GM10248 (cell line): ENCODE results near the gene UMODL1.
A peak's percentile ranks its signal among the peaks of the same experiment; 100 is the strongest.

Source experiments
- CTCF ChIA-PET: fragments of 300-600 bp; sonication (Branson Sonifier 250); formaldehyde crosslinking; extraction: SDS; loops from one replicate; lab custom pipeline; 2021; ENCODE audit warnings: antibody characterized with exemption; lab: Yijun Ruan, JAX
- POLR2A ChIA-PET: fragments of 350-650 bp; sonication (Branson Sonifier 250); formaldehyde crosslinking; extraction: SDS; loops from one replicate; lab custom pipeline; 2020; ENCODE audit warnings: antibody characterized with exemption; lab: Yijun Ruan, JAX
- DNase-seq: peaks from one replicate; pipeline ENCODE4 v3.0.0; 2012; ENCODE audit errors: extremely low spot score
- TF ChIP-seq, protein P1 (sequence below): IDR thresholded peaks from 2 replicates; pipeline ENCODE4 v1.5.1; 2012; ENCODE audit warnings: mild to moderate bottlenecking, low read depth; ENCODE audit errors: extremely low read depth, missing control alignments, control extremely low read depth

The UMODL1 gene

DNA sequence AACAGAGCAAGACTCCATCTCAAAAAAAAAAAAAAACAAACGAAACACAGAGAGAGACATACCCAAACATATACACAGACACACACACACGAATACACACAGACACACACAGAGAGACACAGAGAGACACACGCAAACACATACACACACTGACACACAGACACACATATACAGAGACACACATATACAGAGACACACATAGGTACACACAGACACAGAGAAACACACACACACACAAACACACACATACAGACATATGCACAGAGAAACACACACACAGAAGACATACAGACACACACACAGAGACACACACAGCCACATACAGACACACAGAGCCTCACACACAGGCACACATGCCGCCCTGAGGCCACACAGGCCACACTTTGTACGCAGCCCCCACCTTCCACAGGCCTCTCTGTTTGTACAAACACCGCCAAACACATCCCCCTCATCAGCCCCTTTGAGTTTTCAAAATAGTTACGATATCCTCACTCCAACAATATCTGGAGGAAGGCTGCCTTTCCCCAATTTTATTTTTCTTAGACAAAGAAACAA lies 90.4 kb downstream of the UMODL1 start:
- ChIA-PET CTCF (no interaction called here), POLR2A (no interaction called here)
- TF ChIP-seq, protein P1, sequence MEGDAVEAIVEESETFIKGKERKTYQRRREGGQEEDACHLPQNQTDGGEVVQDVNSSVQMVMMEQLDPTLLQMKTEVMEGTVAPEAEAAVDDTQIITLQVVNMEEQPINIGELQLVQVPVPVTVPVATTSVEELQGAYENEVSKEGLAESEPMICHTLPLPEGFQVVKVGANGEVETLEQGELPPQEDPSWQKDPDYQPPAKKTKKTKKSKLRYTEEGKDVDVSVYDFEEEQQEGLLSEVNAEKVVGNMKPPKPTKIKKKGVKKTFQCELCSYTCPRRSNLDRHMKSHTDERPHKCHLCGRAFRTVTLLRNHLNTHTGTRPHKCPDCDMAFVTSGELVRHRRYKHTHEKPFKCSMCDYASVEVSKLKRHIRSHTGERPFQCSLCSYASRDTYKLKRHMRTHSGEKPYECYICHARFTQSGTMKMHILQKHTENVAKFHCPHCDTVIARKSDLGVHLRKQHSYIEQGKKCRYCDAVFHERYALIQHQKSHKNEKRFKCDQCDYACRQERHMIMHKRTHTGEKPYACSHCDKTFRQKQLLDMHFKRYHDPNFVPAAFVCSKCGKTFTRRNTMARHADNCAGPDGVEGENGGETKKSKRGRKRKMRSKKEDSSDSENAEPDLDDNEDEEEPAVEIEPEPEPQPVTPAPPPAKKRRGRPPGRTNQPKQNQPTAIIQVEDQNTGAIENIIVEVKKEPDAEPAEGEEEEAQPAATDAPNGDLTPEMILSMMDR: no peak
- no peak for DNase-seq

DNA sequence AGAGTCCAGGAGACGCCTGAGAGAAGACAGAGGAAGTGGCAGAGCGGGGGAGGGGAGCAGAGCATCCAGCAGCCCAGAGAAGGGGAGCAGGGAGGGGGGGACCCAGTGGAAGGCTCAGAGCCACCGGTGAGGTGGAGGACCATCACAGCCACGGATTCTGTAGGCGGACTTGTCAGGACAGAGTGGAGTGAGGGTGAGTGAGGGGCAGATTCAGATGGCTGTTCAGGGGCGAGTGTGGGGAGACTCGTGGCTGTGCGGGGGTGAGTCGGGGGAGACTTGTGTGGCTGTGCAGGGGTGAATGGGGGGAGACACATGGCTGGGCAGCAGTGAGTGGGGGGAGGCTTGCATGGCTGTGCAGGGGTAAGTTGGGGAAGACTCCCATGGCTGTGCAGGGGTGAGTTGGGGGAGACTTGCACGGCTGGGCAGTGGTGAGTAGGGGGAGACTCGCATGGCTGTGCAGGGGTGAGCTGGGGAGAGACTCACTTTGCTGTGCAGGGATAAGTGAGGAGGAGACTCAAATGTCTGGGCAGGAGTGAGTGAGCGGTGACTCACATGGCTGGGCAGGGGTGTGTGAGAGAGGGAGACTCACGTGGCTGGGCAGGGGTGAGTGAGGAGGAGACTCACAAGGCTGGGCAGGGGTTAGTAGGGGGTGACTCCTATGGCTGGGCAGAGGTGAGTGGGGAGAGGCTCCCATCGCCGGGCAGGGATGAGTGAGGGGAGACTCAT lies 91.0 kb downstream of the UMODL1 start:
- ChIA-PET CTCF (no interaction called here), POLR2A (no interaction called here)
- DNase-seq: no peak
- TF ChIP-seq, protein P1: no peak

DNA sequence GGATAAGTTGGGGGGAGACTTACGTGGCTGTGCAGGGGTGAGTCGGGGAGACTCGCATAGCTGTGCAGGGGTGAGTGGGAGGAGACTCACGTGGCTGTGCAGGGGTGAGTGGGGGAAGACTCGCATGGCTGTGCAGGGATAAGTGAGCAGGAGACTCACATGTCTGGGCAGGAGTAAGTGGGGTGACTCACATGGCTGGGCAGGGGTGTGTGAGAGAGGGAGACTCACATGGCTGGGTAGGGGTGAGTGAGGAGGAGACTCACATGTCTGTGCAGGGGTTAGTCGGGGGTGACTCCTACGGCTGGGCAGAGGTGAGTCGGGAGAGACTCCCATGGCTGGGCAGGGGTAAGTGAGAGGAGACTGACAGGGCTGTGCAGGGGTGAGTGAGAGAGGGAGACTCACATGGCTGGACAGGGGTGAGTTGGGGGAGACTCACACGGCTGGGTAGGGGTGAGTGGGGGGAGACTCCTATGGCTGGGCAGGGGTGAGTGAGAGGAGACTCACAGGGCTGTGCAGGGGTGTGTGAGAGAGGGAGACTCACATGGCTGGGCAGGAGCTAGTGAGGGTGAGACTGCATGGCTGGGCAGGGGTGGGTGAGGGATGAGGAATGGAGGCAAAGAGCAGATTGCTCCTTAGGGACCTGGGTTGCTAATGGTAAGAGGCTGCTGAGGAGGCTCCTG lies 91.9 kb downstream of the UMODL1 start:
- ChIA-PET CTCF (interaction anchor here (0.8 to 6.7 kb wide), 5 partner anchors 18 to 147 kb away, joined by 3 to 93 read pairs (median 4); no protein-coding TSS in a partner anchor), POLR2A (no interaction called here)
- no peak for DNase-seq
- TF ChIP-seq, protein P1: no peak

DNA sequence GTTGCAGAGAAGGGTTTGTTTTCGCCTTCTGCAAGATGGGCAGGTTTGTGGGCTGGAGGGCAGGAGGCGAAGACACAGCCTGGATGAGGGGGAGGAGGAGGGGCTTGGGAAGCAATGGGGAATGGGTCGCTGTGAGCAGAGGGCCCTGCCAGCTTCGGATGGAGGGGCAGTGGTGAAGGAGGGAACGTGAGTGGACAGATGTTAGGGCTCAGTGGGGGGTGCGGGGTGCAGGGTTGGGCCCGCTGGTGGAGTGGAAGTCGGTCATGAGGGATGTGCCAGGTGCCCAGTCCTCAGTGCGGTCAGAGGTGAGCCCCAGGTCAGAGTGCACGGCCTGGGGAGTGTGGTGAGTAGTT lies 92.4 kb downstream of the UMODL1 start:
- ChIA-PET CTCF (interaction anchor here (0.8 to 6.7 kb wide), 18 partner anchors 9 to 287 kb away, joined by 3 to 93 read pairs (median 5); no protein-coding TSS in a partner anchor), POLR2A (no interaction called here)
- TF ChIP-seq, protein P1: no peak

DNA sequence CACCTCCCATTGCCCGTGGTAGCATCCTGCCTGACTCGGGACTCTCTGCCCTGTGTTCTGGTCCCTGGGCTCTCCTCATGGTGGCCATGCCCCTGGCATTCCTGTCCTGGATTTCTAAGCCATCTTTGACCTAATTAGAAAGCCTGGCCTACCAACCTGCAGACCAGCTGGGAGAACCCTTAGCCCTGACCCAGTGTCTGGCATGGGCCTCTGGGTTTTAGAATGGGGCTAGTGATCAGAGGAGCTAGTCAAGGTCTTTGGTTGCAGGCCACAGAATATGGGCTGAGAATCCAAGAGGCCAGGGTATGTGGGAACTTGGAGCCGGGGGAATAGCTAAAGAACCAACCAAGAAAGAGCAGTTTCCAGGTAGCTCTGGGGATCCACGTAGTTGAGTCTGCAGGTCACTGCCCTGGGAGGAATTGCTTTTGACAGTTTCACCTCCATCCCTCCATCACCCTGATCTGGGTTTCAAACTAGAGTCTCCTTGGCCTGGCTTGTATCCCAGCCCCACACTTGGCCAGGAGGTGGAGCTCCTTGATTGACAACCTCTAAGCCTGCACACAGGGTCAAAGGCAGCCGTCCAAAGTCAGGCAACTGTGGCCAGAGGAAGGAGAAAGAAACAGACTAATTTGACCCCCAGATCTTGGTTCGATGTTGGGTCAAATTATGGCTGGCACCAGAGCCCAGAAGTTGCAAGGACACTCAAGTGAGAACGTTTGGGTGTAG lies 93.1 kb downstream of the UMODL1 start:
- TF ChIP-seq, protein P1: peak; percentile 87
- CTCF ChIA-PET: interaction anchor here (0.7 to 6.7 kb wide), 33 partner anchors 8 to 372 kb away, joined by 3 to 93 read pairs (median 4); no protein-coding TSS in a partner anchor
- POLR2A ChIA-PET: no interaction called here
- DNase-seq: peak; percentile 78

More for the DNA sequence above, 92.4 kb downstream of the UMODL1 start:
- DNase-seq: no peak

DNA sequence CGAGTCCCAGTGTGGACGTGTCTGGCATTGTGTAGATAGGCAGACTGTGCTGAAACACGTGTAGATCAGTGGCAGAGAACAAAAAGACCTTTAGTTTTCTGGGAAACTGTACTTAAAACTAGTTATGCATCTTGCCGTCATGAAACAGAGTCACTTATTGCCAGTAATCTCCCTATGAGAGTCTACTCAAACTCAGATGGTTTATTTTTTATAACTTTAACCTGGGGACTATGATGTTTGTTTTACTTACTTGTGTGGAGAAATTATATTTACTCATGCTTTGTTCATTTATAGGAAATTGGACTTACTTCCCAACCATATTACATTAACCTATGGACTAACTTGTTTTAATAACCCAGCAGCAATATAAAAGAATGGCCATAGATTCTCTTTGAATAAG lies 93.7 kb downstream of the UMODL1 start:
- CTCF ChIA-PET: interaction anchor here (0.8 to 6.7 kb wide), 25 partner anchors 8 to 341 kb away, joined by 3 to 93 read pairs (median 4); no protein-coding TSS in a partner anchor
- POLR2A ChIA-PET: no interaction called here
- TF ChIP-seq, protein P1: no peak
- no peak for DNase-seq
